Heart right ventricle (tissue), 16 donors: Measurements from ENCODE around the gene MEF2B. TPM values are rescaled to one million over a fixed set of nuclear protein-coding genes. Genes with fewer than 3 reads are reported as not detected.

Experiments used
- ATAC-seq, 8 donors: fragments of 200-7000 bp; cut with Tn5 transposase; one replicate each; pipeline ENCODE4 v1.9.1; 2020; ENCODE audit warnings: mild to moderate bottlenecking in 8 of 8, moderate library complexity in 8 of 8, moderate number of reproducible peaks in 1 of 8
- DNase-seq, 2 donors: peaks; one replicate each; pipeline ENCODE4 v3.0.0-alpha.2; 2020
- H3K27ac ChIP-seq, 10 donors: fragments of 200-600 bp; sonication (generic) in 2 of 10; one replicate each; pipeline versions ENCODE4 v1.5.0 to v1.8.0; 2020 to 2022; ENCODE audit warnings: mild to moderate bottlenecking in 3 of 10
- H3K27me3 ChIP-seq, 7 donors: fragments of 200-600 bp; one replicate each; pipeline ENCODE4 v1.8.0; 2021 to 2022; ENCODE audit warnings: mild to moderate bottlenecking in 2 of 7
- H3K36me3 ChIP-seq, 9 donors: fragments of 200-600 bp; sonication (generic) in 1 of 9; one replicate each; pipeline versions ENCODE4 v1.5.0 to v1.8.0; 2020 to 2022; ENCODE audit warnings: mild to moderate bottlenecking in 2 of 9
- H3K4me1 ChIP-seq, 9 donors: fragments of 200-600 bp; sonication (generic) in 1 of 9; one replicate each; pipeline versions ENCODE4 v1.5.0 to v1.8.0; 2020 to 2022; ENCODE audit warnings: mild to moderate bottlenecking in 4 of 9
- H3K4me3 ChIP-seq, 10 donors: fragments of 200-600 bp; sonication (generic) in 2 of 10; one replicate each; pipeline versions ENCODE4 v1.5.0 to v1.8.0; 2020 to 2022; ENCODE audit warnings: mild to moderate bottlenecking in 7 of 10, moderate library complexity in 2 of 10
- H3K9me3 ChIP-seq, 11 donors: fragments of 200-600 bp in 10 of 11; sonication (generic) in 2 of 11; one replicate each; pipeline versions ENCODE4 v1.5.0 to v1.8.0; 2013 to 2022; ENCODE audit warnings: mild to moderate bottlenecking in 2 of 11, control low read depth in 1 of 11, moderate library complexity in 1 of 11
- CTCF ChIP-seq, 9 donors: fragments of 200-600 bp; sonication (generic) in 2 of 9; IDR thresholded peaks; one replicate each; pipeline versions ENCODE4 v1.5.0 to v1.8.0; 2021 to 2022; ENCODE audit warnings: antibody characterized with exemption in 9 of 9, mild to moderate bottlenecking in 5 of 9, moderate library complexity in 1 of 9
- WGBS, 2 donors: extraction: QIAGEN DNeasy Blood & Tissue Kit; methylation state at CpG; one replicate each; pipeline ENCODE4 v1.1.7; 2013; ENCODE audit warnings: inconsistent platforms in 1 of 2; 5-methylcytosine and 5-hydroxymethylcytosine counted together
- intact Hi-C, 10 donors: fragments of 100-400 bp; cut with DNase I; formaldehyde crosslinking; loops; one replicate each; pipeline versions ENCODE4 v1.11.1 to v1.14.2; 2022
- polyA plus RNA-seq, 2 donors: library from polyadenylated mRNA; stranded (reverse); fragments of 200-250 nt; gene quantifications; one replicate each; pipeline ENCODE4 v1.2.3, GENCODE V29; 2013
- total RNA-seq, 10 donors: library from RNA; stranded (reverse); fragmentation: NEBNext Ultra II Directional in 3 of 10; extraction: Animal tissue kit (Norgen Biotek cat#: 25700) in 3 of 10; gene quantifications; one replicate each; pipeline versions ENCODE4 v1.2.1 to v1.2.4, GENCODE V29; 2021 to 2023
- donor health status: Arrhythmogenic right ventricular cardiomyopathy.
- donor health status: ischemic (EF 13 %, LVEDD 7.1; RV severe dilation, severe dysfunction).
- donor health status: healthy with polysubstance abuse.
- donor health status: DM: no; HTN: yes; CAD: no.
- donor health status: DM: no; HTN: no; CAD: no.
- donor health status: ischemic (EF 25% LVEDD 6.9; RV normal size, moderate dysfunction).
- donor health status: ischemic (EF 25% LVEDD 5.7; RV mildly dilated, moderate dysfunction).
- donor health status: healthy.
- donor health status: DM: yes; HTN: yes; CAD: no.
- donor health status: Ischemic cardiomyopathy.
- donor health status: ischemic (EF 35%, LVEDD 5.7; RV mildly dilated, moderate dysfunction).
- donor health status: nonischemic (EF 11% LVEDD 7.7; RV severe dilation, severe dysfunction).
- donor health status: DM: yes; HTN: yes; CAD: no.
- donor health status: PGD.
- donor health status: ischemic (EF 29% LVEDD 5.4; RV normal size, mild dysfunction).
- donor health status: nonischemic (EF 23%, LVEDD 6.1; RV moderate dilation, normal function).

MEF2B gene
- total and polyA plus RNA-seq, 12 donors = 0.34 to 2.3 (median 0.54) TPM; not detected in 3

GRCh38 chr19:19202707-19203011 lies 32.6 kb upstream of the MEF2B start:
- H3K36me3 ChIP-seq = peaks cover 0 to 46% (median 13%) of the 10 kb centered on the region in 9 donors
- peak overlapping the region in 9 of 10 donors; percentile 61 to 87 (median 80) for H3K27ac ChIP-seq
- peak overlapping the region; percentile 43 to 75 (median 62) for H3K4me3 ChIP-seq
- peaks cover 4 to 15% (median 10%) of the 10 kb centered on the region in 9 donors for H3K4me1 ChIP-seq
- no peak for TF ChIP-seq CTCF (IDR thresholded peaks at IDR 0.05)
- WGBS, 2 donors = 26% methylated on average over 11 of the region's 11 CpGs
- peaks cover 0 to 10% (median 6%) of the 10 kb centered on the region in 7 donors for H3K27me3 ChIP-seq
- intact Hi-C loops = loop anchor here in 1 of 10 donors (1.0 kb wide), 1 partner anchor 10 kb away; the partner anchor contains the start of genes BORCS8 and RFXANK
- DNase-seq (no peak), ATAC-seq (peak in 2 of 8 donors; percentile 11 to 40)
- H3K9me3 ChIP-seq = no peaks in the 10 kb centered on the region

GRCh38 chr19:19201697-19202630 lies 31.9 kb upstream of the MEF2B start:
- Histone ChIP-seq H3K4me1 (peaks cover 4 to 15% (median 10%) of the 10 kb centered on the region in 9 donors), H3K27me3 (peaks cover 0 to 8% (median 6%) of the 10 kb centered on the region in 7 donors), H3K27ac (peak overlapping the region in 7 of 10 donors; percentile 69 to 87 (median 82)), H3K9me3 (no peaks in the 10 kb centered on the region), H3K4me3 (peak overlapping the region in 9 of 10 donors; percentile 43 to 75 (median 63)), H3K36me3 (peaks cover 0 to 53% (median 20%) of the 10 kb centered on the region in 9 donors)
- 81 to 82% methylated on average over 19 of the region's 19 CpGs for whole genome bisulfite sequencing, 2 donors
- intact Hi-C loops = no loop called here
- ATAC-seq (no peak), DNase-seq (no peak)
- TF ChIP-seq CTCF (IDR thresholded peaks at IDR 0.05) = no peak

GRCh38 chr19:19193926-19194325 lies 23.9 kb upstream of the MEF2B start:
- Histone ChIP-seq H3K27me3 (no peaks in the 10 kb centered on the region), H3K4me3 (peak overlapping the region in 8 of 10 donors; percentile 76 to 99 (median 93)), H3K27ac (peak overlapping the region in 9 of 10 donors; percentile 2 to 100 (median 100)), H3K36me3 (peaks cover 0 to 45% (median 20%) of the 10 kb centered on the region in 9 donors), H3K4me1 (peaks cover 9 to 54% (median 45%) of the 10 kb centered on the region in 9 donors), H3K9me3 (no peaks in the 10 kb centered on the region)
- ATAC-seq (no peak), DNase-seq (no peak)
- WGBS, 2 donors = 52 to 66% methylated on average over 5 of the region's 5 CpGs
- intact Hi-C loops = loop anchor here in 3 of 10 donors (5.0 to 10.0 kb wide), 3 partner anchors 128 to 301 kb away; partner anchors contain the start of genes MAU2 (in 3 of the 3) and SUGP1 (in 3 of the 3)
- no peak for TF ChIP-seq CTCF (IDR thresholded peaks at IDR 0.05)

GRCh38 chr19:19192910-19193423 lies 22.9 kb upstream of the MEF2B start:
- Histone ChIP-seq H3K36me3 (peaks cover 0 to 42% (median 12%) of the 10 kb centered on the region in 9 donors), H3K27ac (peak overlapping the region; percentile 27 to 100 (median 100)), H3K4me1 (peaks cover 9 to 61% (median 46%) of the 10 kb centered on the region in 9 donors), H3K27me3 (no peaks in the 10 kb centered on the region), H3K9me3 (no peaks in the 10 kb centered on the region), H3K4me3 (peak overlapping the region; percentile 48 to 99 (median 91))
- intact Hi-C loops = loop anchor here in 3 of 10 donors (1.0 to 10.0 kb wide), 4 partner anchors 10 to 302 kb away; partner anchors contain the start of genes MAU2 (in 3 of the 3), SUGP1 (in 3 of the 3) and NR2C2AP (in 1 of the 3)
- no peak for TF ChIP-seq CTCF (IDR thresholded peaks at IDR 0.05)
- WGBS, 2 donors = 1 to 2% methylated on average over 22 of the region's 22 CpGs
- no peak for DNase-seq
- peak in 2 of 8 donors; percentile 1 to 13 for ATAC-seq
